DMS153 (cell line): ENCODE results near the gene URI1.

Experiments
- DNase-seq: peaks from one replicate; lab custom pipeline; 2025; lab: John Stamatoyannopoulos, UW

URI1 gene

GRCh38 chr19:29971002-29971401, 29.0 kb downstream of the URI1 start:
- no peak for DNase-seq

GRCh38 chr19:29971648-29972047, 29.6 kb downstream of the URI1 start:
- DNase-seq = no peak

- DNase-seq = no peak
These were observed 32.7 kb downstream of the URI1 start for GRCh38 chr19:29974701-29975100.

GRCh38 chr19:29976151-29976943, 34.3 kb downstream of the URI1 start:
- no peak for DNase-seq

GRCh38 chr19:29978080-29978479, 36.0 kb downstream of the URI1 start:
- DNase-seq = no peak

GRCh38 chr19:29983568-29983967, 41.5 kb downstream of the URI1 start:
- DNase-seq = no peak

- no peak for DNase-seq
These were observed 43.2 kb downstream of the URI1 start for GRCh38 chr19:29985196-29985595.

GRCh38 chr19:29988351-29988750, 46.3 kb downstream of the URI1 start:
- DNase-seq = no peak

GRCh38 chr19:29992233-29992867, 50.3 kb downstream of the URI1 start:
- DNase-seq = no peak

GRCh38 chr19:29999490-29999889, 57.5 kb downstream of the URI1 start:
- no peak for DNase-seq

GRCh38 chr19:30000862-30001261, 58.8 kb downstream of the URI1 start:
- DNase-seq = no peak

GRCh38 chr19:30001301-30001700, 59.3 kb downstream of the URI1 start:
- DNase-seq = no peak

- no peak for DNase-seq
These were observed 59.8 kb downstream of the URI1 start for GRCh38 chr19:30001791-30002190.

- DNase-seq = no peak
These were observed 61.8 kb downstream of the URI1 start for GRCh38 chr19:30003866-30004265.

GRCh38 chr19:30004403-30004802, 62.4 kb downstream of the URI1 start:
- no peak for DNase-seq

GRCh38 chr19:30006207-30006606, 64.2 kb downstream of the URI1 start:
- DNase-seq = no peak

- no peak for DNase-seq
These were observed 66.1 kb downstream of the URI1 start for GRCh38 chr19:30008169-30008568.

GRCh38 chr19:30009013-30009412, 67.0 kb downstream of the URI1 start:
- no peak for DNase-seq

- DNase-seq = no peak
These were observed 69.1 kb downstream of the URI1 start for GRCh38 chr19:30011051-30011578.

GRCh38 chr19:30014770-30015169, 72.7 kb downstream of the URI1 start:
- DNase-seq = no peak

- DNase-seq = no peak
These were observed 75.1 kb downstream of the URI1 start for GRCh38 chr19:30017172-30017571.

- DNase-seq = no peak
These were observed 78.2 kb downstream of the URI1 start for GRCh38 chr19:30020189-30020588.

GRCh38 chr19:30022659-30023058, 80.6 kb downstream of the URI1 start:
- DNase-seq = no peak
